HCT116 (cell line): Measurements from ENCODE around the gene SLC12A7. TPM values are rescaled to one million over a fixed set of nuclear protein-coding genes. Genes with fewer than 3 reads are reported as not detected.

ENCODE experiments used
- ATAC-seq: fragments of 200-7000 bp; cut with Tn5 transposase; 2 replicates; pipeline ENCODE4 v1.9.1; 2020; ENCODE audit warnings: mild to moderate bottlenecking, moderate library complexity
- BruUV-seq: library from RNA; stranded (reverse); fragments of 400-500 nt; replicated peaks from 2 replicates; lab custom pipeline; 2021; lab: Mats Ljungman, UMichigan
- CTCF ChIA-PET: fragments of 300-600 bp; sonication (Branson Sonifier 250); formaldehyde crosslinking; loops from one replicate; lab custom pipeline; 2021; ENCODE audit warnings: antibody characterized with exemption; lab: Charles Lee
- POLR2A ChIA-PET: fragments of 300-600, 350-600 bp; sonication (Branson Sonifier 250); formaldehyde crosslinking; loops from one replicate; lab custom pipeline; 2021; ENCODE audit warnings: antibody characterized with exemption; lab: Charles Lee
- RAD21 ChIA-PET, 2 experiments: fragments of 300-600 bp; sonication (Branson Sonifier 250); formaldehyde crosslinking; loops; one replicate each; lab custom pipeline; 2023; ENCODE audit warnings: low total read pairs in 2 of 2; ENCODE audit not compliant: uncharacterized antibody in 2 of 2, unreplicated experiment in 2 of 2, low non-redundant PET in 1 of 2; lab: Charles Lee
- DNase-seq: peaks from one replicate; pipeline ENCODE4 v3.0.0-alpha.2; 2010; ENCODE audit warnings: low read depth, low spot score
- H2AFZ ChIP-seq: fragments of 200-600 bp; shearing (Covaris generic), sonication (generic); 2 replicates; pipeline ENCODE4 v1.6.1; 2017; ENCODE audit warnings: low read depth, mixed run types, mixed read lengths, antibody characterized with exemption, low read length; ENCODE audit not compliant: poor library complexity, severe bottlenecking
- H3K27ac ChIP-seq: 2 replicates; pipeline ENCODE4 v1.5.1; 2012; ENCODE audit warnings: low read depth, low read length
- H3K27me3 ChIP-seq: fragments of 200-600 bp; sonication (generic); 2 replicates; pipeline ENCODE4 v1.6.1; 2016; ENCODE audit warnings: mixed run types, low read length, mixed read lengths; ENCODE audit not compliant: insufficient read depth
- H3K36me3 ChIP-seq, 2 experiments: fragments of 200-500 bp in 1 of 2; fragments of 200-600 bp in 1 of 2; sonication (Bioruptor generic) in 1 of 2; sonication (generic) in 1 of 2; 2 replicates each; pipeline versions ENCODE4 v1.5.1 to v1.6.1; 2014 to 2016; ENCODE audit warnings: low read length in 2 of 2, inconsistent platforms in 1 of 2, mixed read lengths in 1 of 2, mixed run types in 1 of 2; ENCODE audit not compliant: insufficient read depth in 2 of 2, control insufficient read depth in 1 of 2
- H3K4me1 ChIP-seq, 2 experiments: fragments of 200-600 bp in 1 of 2; sonication (generic) in 1 of 2; 2 replicates each; pipeline versions ENCODE4 v1.5.1 to v1.6.1; 2012 to 2017; ENCODE audit warnings: low read length in 2 of 2, inconsistent platforms in 1 of 2, mild to moderate bottlenecking in 1 of 2, mixed read lengths in 1 of 2, mixed run types in 1 of 2, moderate library complexity in 1 of 2; ENCODE audit not compliant: insufficient read depth in 2 of 2, control insufficient read depth in 1 of 2
- H3K4me2 ChIP-seq: fragments of 200-600 bp; sonication (generic); 2 replicates; pipeline ENCODE4 v1.6.1; 2017; ENCODE audit warnings: mixed run types, low read length, mixed read lengths
- H3K4me3 ChIP-seq, 2 experiments: fragments of 200-600 bp in 1 of 2; sonication (generic) in 1 of 2; replicated peaks in 1 of 2; 2 replicates each; pipeline ENCODE4 v1.5.1; 2011 to 2016; ENCODE audit warnings: low read length in 2 of 2, control low read depth in 1 of 2, low read depth in 1 of 2, mild to moderate bottlenecking in 1 of 2, mixed read lengths in 1 of 2, mixed run types in 1 of 2
- H3K79me2 ChIP-seq: fragments of 200-600 bp; sonication (generic); 2 replicates; pipeline ENCODE4 v1.6.1; 2017; ENCODE audit warnings: mild to moderate bottlenecking, mixed run types, low read length, moderate library complexity, mixed read lengths; ENCODE audit not compliant: insufficient read depth
- H3K9ac ChIP-seq: fragments of 200-600 bp; sonication (generic); 2 replicates; pipeline ENCODE4 v1.6.1; 2016; ENCODE audit warnings: low read length, mixed read lengths
- H3K9me2 ChIP-seq: fragments of 200-600 bp; sonication (generic), shearing (Covaris generic); 2 replicates; pipeline ENCODE4 v1.6.1; 2017; ENCODE audit warnings: mixed run types, mild to moderate bottlenecking, moderate library complexity; ENCODE audit not compliant: insufficient read depth
- H3K9me3 ChIP-seq, 2 experiments: fragments of 200-500 bp in 1 of 2; fragments of 200-600 bp in 1 of 2; sonication (Bioruptor generic) in 1 of 2; sonication (generic) in 1 of 2; 2 replicates each; pipeline ENCODE4 v1.6.1; 2014 to 2017; ENCODE audit warnings: low read length in 2 of 2, mixed read lengths in 2 of 2, inconsistent platforms in 1 of 2, low read depth in 1 of 2, mild to moderate bottlenecking in 1 of 2, mixed run types in 1 of 2, moderate library complexity in 1 of 2; ENCODE audit not compliant: control insufficient read depth in 1 of 2, insufficient read depth in 1 of 2
- H4K20me1 ChIP-seq: fragments of 200-600 bp; sonication (generic), shearing (Covaris generic); 2 replicates; pipeline ENCODE4 v1.6.1; 2017; ENCODE audit warnings: mixed run types, mild to moderate bottlenecking, moderate library complexity; ENCODE audit not compliant: insufficient read depth
- CBX3 ChIP-seq: IDR thresholded peaks from 2 replicates; pipeline ENCODE4 v1.6.1; 2012; ENCODE audit warnings: low read depth
- CEBPB ChIP-seq: IDR thresholded peaks from 2 replicates; pipeline ENCODE4 v1.6.1; 2012; ENCODE audit warnings: low read depth
- EGR1 ChIP-seq: IDR thresholded peaks from 2 replicates; pipeline ENCODE4 v1.6.1; 2012; ENCODE audit warnings: low read depth
- ELF1 ChIP-seq: IDR thresholded peaks from 2 replicates; pipeline ENCODE4 v1.6.1; 2012; ENCODE audit warnings: low read depth, borderline replicate concordance
- FOSL1 ChIP-seq: IDR thresholded peaks from 2 replicates; pipeline ENCODE4 v1.6.1; 2012; ENCODE audit warnings: low read depth
- JUND ChIP-seq: IDR thresholded peaks from 2 replicates; pipeline ENCODE4 v1.6.1; 2012
- MAX ChIP-seq: IDR thresholded peaks from 2 replicates; pipeline ENCODE4 v1.6.1; 2012
- POLR2A ChIP-seq: IDR thresholded peaks from 2 replicates; pipeline ENCODE4 v1.7.0; 2011; ENCODE audit warnings: borderline replicate concordance; ENCODE audit not compliant: insufficient read depth, insufficient read length; ENCODE audit errors: extremely low read depth
- POLR2AphosphoS5 ChIP-seq: IDR thresholded peaks from 2 replicates; pipeline ENCODE4 v1.6.1; 2011; ENCODE audit warnings: mild to moderate bottlenecking, low read depth, low read length, moderate library complexity
- RAD21 ChIP-seq: IDR thresholded peaks from 2 replicates; pipeline ENCODE4 v1.6.1; 2012; ENCODE audit warnings: low read depth, mild to moderate bottlenecking
- REST ChIP-seq: IDR thresholded peaks from 2 replicates; pipeline ENCODE4 v1.6.1; 2012; ENCODE audit warnings: low read depth
- SIN3A ChIP-seq: IDR thresholded peaks from 2 replicates; pipeline ENCODE4 v1.6.1; 2012; ENCODE audit warnings: low read depth
- SP1 ChIP-seq: IDR thresholded peaks from 2 replicates; pipeline ENCODE4 v1.6.1; 2012; ENCODE audit warnings: low read depth
- SRF ChIP-seq: IDR thresholded peaks from 2 replicates; pipeline ENCODE4 v1.6.1; 2012; ENCODE audit warnings: low read depth
- YY1 ChIP-seq: IDR thresholded peaks from 2 replicates; pipeline ENCODE4 v1.6.1; 2011; ENCODE audit warnings: low read length, low read depth, moderate library complexity, mild to moderate bottlenecking; ENCODE audit not compliant: insufficient replicate concordance; ENCODE audit errors: extremely low read depth
- ZFX ChIP-seq: fragments of 450-650 bp; IDR thresholded peaks from 2 replicates; pipeline ENCODE4 v1.6.1; 2017
- ZNF274 ChIP-seq: fragments of 200-500 bp; sonication (Bioruptor generic); IDR thresholded peaks from 2 replicates; pipeline ENCODE4 v1.6.1; 2014; ENCODE audit warnings: mild to moderate bottlenecking, low read depth, low read length, inconsistent platforms
- intact Hi-C: fragments of 100-400 bp; cut with micrococcal nuclease; formaldehyde crosslinking; loops from 2 replicates; pipeline ENCODE4 v1.10.0; 2022
- total RNA-seq: library from RNA; stranded (reverse); gene quantifications from one replicate; pipeline ENCODE4 v1.2.1, GENCODE V29; 2021; ENCODE audit not compliant: unreplicated experiment

The SLC12A7 gene
- total RNA-seq, 1 experiment from 2014 or later: 29.6 TPM

- ATAC-seq: no peak
- CTCF ChIA-PET: no interaction called here
Measured at GRCh38 chr5:1045960-1046560, 65.8 kb downstream of the SLC12A7 start.

More at GRCh38 chr5:1045960-1046560, 65.8 kb downstream of the SLC12A7 start:
- intact Hi-C loops: no loop called here
- Histone ChIP-seq H3K9me2 (no peaks in the 10 kb centered on the region), H4K20me1 (no peaks in the 10 kb centered on the region), H3K27me3 (no peaks in the 10 kb centered on the region), H3K9me3 (peaks cover 4 to 5% of the 10 kb centered on the region in 2 experiments; a peak in 2 of 4 replicates), H3K4me1 (no peaks in the 10 kb centered on the region), H3K4me2 (no peak overlapping the region), H3K4me3 (no peak overlapping the region), H3K9ac (no peak overlapping the region), H3K36me3 (no peaks in the 10 kb centered on the region), H3K27ac (no peak overlapping the region), H3K79me2 (no peaks in the 10 kb centered on the region), H2AFZ (no peak overlapping the region)
- POLR2A ChIA-PET: no interaction called here
- no TSS peak for BruUV-seq
- TF ChIP-seq SP1 (no peak), RAD21 (no peak), POLR2A (no peak), FOSL1 (no peak), YY1 (no peak), CEBPB (no peak), POLR2AphosphoS5 (no peak), JUND (no peak), SIN3A (no peak), ELF1 (no peak), REST (no peak), MAX (no peak), ZNF274 (no peak), SRF (no peak), EGR1 (no peak), ZFX (no peak), CBX3 (no peak)
- DNase-seq: no peak
- RAD21 ChIA-PET: no interaction called here
